Measurements from ENCODE around the gene CSNK2B. TPM values are rescaled to one million over a fixed set of nuclear protein-coding genes. Genes with fewer than 3 reads are reported as not detected.

CSNK2B gene
- total RNA-seq, 2 donors from 2014 or later, result 84.8 to 116 TPM

GRCh38 chr6:31634969-31635575 is 30.8 kb upstream of the CSNK2B start:
- intact Hi-C loops (cut with DNase I), result no loop called here
- DNase-seq (no peak), ATAC-seq (peak in 1 of 2 donors; percentile 29)

- ATAC-seq, result peak in 1 of 2 donors; percentile 7
- DNase-seq, result no peak
- intact Hi-C loops (cut with DNase I), result no loop called here
Observed at GRCh38 chr6:31636698-31637596, 28.9 kb upstream of the CSNK2B start.

- DNase-seq (no peak), ATAC-seq (no peak)
- intact Hi-C loops (cut with DNase I), result no loop called here
Observed at GRCh38 chr6:31639043-31639442, 26.8 kb upstream of the CSNK2B start.

GRCh38 chr6:31639449-31639861 is 26.4 kb upstream of the CSNK2B start:
- no peak for ATAC-seq
- intact Hi-C loops (cut with DNase I), result no loop called here
- no peak for DNase-seq

GRCh38 chr6:31640612-31641011 is 25.3 kb upstream of the CSNK2B start:
- intact Hi-C loops (cut with DNase I), result no loop called here
- ATAC-seq, result no peak
- DNase-seq, result no peak

- DNase-seq, result no peak
- intact Hi-C loops (cut with DNase I), result no loop called here
- ATAC-seq, result no peak
Observed at GRCh38 chr6:31641370-31641769, 24.5 kb upstream of the CSNK2B start.

- intact Hi-C loops (cut with DNase I), result no loop called here
- no peak for ATAC-seq
Observed at GRCh38 chr6:31642798-31643570, 22.9 kb upstream of the CSNK2B start.

GRCh38 chr6:31643818-31644454 is 21.9 kb upstream of the CSNK2B start:
- DNase-seq (no peak), ATAC-seq (no peak)
- intact Hi-C loops (cut with DNase I), result no loop called here

More at GRCh38 chr6:31642798-31643570, 22.9 kb upstream of the CSNK2B start:
- DNase-seq, result no peak

GRCh38 chr6:31645325-31645724 is 20.6 kb upstream of the CSNK2B start:
- ATAC-seq (no peak), DNase-seq (no peak)
- intact Hi-C loops (cut with DNase I), result no loop called here

- ATAC-seq (peak; percentile 70 to 75), DNase-seq (peak; percentile 79)
- intact Hi-C loops (cut with DNase I), result no loop called here
Observed at GRCh38 chr6:31651602-31652191, 14.2 kb upstream of the CSNK2B start.

- DNase-seq (peak; percentile 91), ATAC-seq (peak; percentile 80 to 82)
- intact Hi-C loops (cut with DNase I), result no loop called here
Observed at GRCh38 chr6:31652925-31653724, 12.8 kb upstream of the CSNK2B start.

- no peak for ATAC-seq
- intact Hi-C loops (cut with DNase I), result no loop called here
- DNase-seq, result no peak
Observed at GRCh38 chr6:31654574-31655348, 11.1 kb upstream of the CSNK2B start.

GRCh38 chr6:31655349-31656237 is 10.3 kb upstream of the CSNK2B start, which contains the start of gene APOM:
Gene APOM, plus strand, starts transcription at chr6:31655894. Its CDS starts 73 bp downstream, at chr6:31655967.
- intact Hi-C loops (cut with DNase I), result no loop called here
- DNase-seq (no peak), ATAC-seq (no peak)

GRCh38 chr6:31657406-31658157 is 8.3 kb upstream of the CSNK2B start:
- DNase-seq (no peak), ATAC-seq (no peak)
- intact Hi-C loops (cut with DNase I), result no loop called here

- ATAC-seq, result no peak
- intact Hi-C loops (cut with DNase I), result no loop called here
- DNase-seq, result no peak
Observed at GRCh38 chr6:31658158-31658688, 7.7 kb upstream of the CSNK2B start.

Measured in left cardiac atrium (tissue), 4 donors.